Measurements from ENCODE around the gene MROH7. TPM values are rescaled to one million over a fixed set of nuclear protein-coding genes. Genes with fewer than 3 reads are reported as not detected.

MROH7 gene
- total RNA-seq, result under 1 TPM; 0.14 to 0.19 TPM
- 0.09 TPM for polyA plus RNA-seq (2013, experiment 1 of 2)
- 0.18 TPM for polyA plus RNA-seq (2013, experiment 2 of 2)
- 0 to 0.42 (median 0) reads per million in 172 experiments for total RNA-seq

DNA sequence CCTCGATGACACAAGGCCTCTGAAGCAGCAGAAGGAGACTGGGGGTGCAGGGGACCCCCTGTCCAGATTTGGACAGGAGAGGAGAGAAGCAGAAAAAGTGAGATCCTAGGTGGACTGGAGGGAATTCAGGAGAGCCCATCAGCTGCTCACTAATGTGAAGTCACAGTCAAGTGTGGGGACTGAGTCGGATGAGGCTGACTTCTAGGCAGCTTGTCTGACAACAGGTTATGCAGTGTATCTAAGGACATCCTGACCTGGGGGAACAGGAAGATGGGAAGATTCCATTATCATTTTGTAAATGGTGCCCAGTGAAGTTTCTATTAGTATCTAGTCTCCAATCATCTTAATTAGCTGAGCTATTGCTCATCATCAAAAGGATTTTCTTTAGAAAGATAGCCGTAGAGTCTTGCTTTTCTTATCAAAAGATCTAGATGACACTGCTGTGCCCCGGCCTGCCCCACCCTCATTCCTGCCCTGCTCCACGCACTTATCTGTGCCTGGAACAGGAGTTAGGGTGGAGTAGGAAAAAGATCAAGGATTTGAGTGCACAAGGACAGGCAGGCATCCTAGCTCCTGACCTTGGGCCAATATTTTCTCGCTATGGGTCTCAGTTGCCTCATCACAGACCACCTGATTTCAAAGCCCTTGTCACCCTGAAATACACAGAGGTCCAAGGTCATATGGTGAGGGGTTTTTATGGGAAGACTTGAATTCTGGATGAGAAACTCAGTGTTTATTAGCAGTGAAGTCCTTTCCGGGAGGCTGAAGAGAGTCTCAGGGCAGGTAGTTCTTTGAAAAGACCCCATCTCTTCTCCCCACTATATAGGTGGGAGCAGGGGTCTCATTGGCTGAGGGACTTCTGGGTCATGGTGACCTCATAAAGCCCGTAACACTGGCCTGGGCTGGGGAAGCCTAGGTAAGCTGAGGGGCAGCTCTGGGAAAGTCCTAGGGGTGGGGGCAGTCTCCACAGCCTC lies at the start of gene MROH7:
Gene MROH7 (plus strand): TSS at position 924 of the 974 bp plus-strand sequence. CDS start 11,141 bp downstream, outside the sequence.
- Mint-ChIP-seq H3K36me3 (ENCODE audit: low read depth) (no peaks in the 10 kb centered on the region), H3K27me3 (peaks cover 11% of the 10 kb centered on the region), H3K4me3 (no peak within 1 kb of the TSS), H3K27ac (no peak within 1 kb of the TSS), H3K9me3 (peaks cover 4% of the 10 kb centered on the region), H3K4me1 (ENCODE audit: low read depth) (no peaks in the 10 kb centered on the region)
- ChIA-PET CTCF (no interaction called here), POLR2A (no interaction called here)
- Histone ChIP-seq H3K27ac (ENCODE audit: low read depth in 1 of 2, low read length in 2 of 2) (no peak within 1 kb of the TSS), H3K27me3 (ENCODE audit: control insufficient read depth in 1 of 2, insufficient read depth in 2 of 2, low read length in 2 of 2) (peaks cover 0 to 2% of the 10 kb centered on the region in 2 experiments), H3K36me3 (ENCODE audit: insufficient read depth, low read length) (no peaks in the 10 kb centered on the region), H3K4me1 (ENCODE audit: insufficient read depth, low read length) (no peaks in the 10 kb centered on the region), H3K4me3 (ENCODE audit: low read length) (no peak within 1 kb of the TSS), H3K9me3 (ENCODE audit: control insufficient read depth in 1 of 2, insufficient read depth in 1 of 2, low read length in 2 of 2) (peaks cover 10 to 24% of the 10 kb centered on the region in 2 experiments)
- intact Hi-C loops (cut with DNase I, micrococcal nuclease), result no loop called here
- ATAC-seq (ENCODE audit: poor library complexity) (no peak), DNase-seq (no peak)
- TF ChIP-seq, protein P1, sequence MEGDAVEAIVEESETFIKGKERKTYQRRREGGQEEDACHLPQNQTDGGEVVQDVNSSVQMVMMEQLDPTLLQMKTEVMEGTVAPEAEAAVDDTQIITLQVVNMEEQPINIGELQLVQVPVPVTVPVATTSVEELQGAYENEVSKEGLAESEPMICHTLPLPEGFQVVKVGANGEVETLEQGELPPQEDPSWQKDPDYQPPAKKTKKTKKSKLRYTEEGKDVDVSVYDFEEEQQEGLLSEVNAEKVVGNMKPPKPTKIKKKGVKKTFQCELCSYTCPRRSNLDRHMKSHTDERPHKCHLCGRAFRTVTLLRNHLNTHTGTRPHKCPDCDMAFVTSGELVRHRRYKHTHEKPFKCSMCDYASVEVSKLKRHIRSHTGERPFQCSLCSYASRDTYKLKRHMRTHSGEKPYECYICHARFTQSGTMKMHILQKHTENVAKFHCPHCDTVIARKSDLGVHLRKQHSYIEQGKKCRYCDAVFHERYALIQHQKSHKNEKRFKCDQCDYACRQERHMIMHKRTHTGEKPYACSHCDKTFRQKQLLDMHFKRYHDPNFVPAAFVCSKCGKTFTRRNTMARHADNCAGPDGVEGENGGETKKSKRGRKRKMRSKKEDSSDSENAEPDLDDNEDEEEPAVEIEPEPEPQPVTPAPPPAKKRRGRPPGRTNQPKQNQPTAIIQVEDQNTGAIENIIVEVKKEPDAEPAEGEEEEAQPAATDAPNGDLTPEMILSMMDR (IDR thresholded peaks at IDR 0.05), result no peak

DNA sequence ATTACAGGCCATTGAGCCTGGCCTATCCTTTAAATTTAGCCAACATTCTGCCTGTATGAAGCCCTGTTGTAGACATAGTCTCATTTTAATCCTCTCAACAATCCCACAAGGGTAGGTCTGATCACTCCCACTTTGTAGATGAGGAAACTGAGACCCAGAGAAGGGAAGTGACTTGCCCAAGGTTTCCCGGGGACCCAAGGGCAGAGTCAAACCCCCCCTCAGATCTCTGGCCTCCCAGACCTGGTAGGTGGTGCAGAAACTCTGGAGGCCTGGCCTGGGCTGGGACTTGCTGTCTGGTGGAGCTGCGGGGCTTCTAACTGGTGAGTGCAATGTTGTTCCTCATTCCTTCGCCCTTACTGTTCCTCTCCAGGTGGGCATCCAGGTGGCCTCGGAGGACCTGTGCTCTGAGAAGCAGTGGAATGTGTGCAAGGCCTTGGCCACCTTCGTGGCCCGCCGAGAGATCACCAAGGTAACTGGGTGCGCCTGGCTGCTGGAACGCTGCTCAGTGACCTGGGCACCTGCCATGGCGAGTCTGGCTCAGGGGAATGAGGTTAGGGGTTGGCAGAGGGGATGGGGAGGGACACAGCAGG lies 47.9 kb upstream of the MROH7 start:
- Mint-ChIP-seq H3K27ac (no peak overlapping the region), H3K4me1 (ENCODE audit: low read depth) (no peaks in the 10 kb centered on the region), H3K4me3 (no peak overlapping the region), H3K36me3 (ENCODE audit: low read depth) (no peaks in the 10 kb centered on the region), H3K27me3 (no peaks in the 10 kb centered on the region), H3K9me3 (no peaks in the 10 kb centered on the region)
- DNase-seq (no peak), ATAC-seq (ENCODE audit: poor library complexity) (no peak)
- intact Hi-C loops (cut with DNase I, micrococcal nuclease), result no loop called here
- H3K4me1 ChIP-seq (ENCODE audit: insufficient read depth, low read length), result no peaks in the 10 kb centered on the region
- H3K27ac ChIP-seq (ENCODE audit: low read depth in 1 of 2, low read length in 2 of 2), result no peak overlapping the region
- H3K27me3 ChIP-seq (ENCODE audit: control insufficient read depth in 1 of 2, insufficient read depth in 2 of 2, low read length in 2 of 2), result no peaks in the 10 kb centered on the region
- no peaks in the 10 kb centered on the region for H3K36me3 ChIP-seq (ENCODE audit: insufficient read depth, low read length)
- H3K9me3 ChIP-seq (ENCODE audit: control insufficient read depth in 1 of 2, insufficient read depth in 1 of 2, low read length in 2 of 2), result no peaks in the 10 kb centered on the region
- TF ChIP-seq, protein P1 (IDR thresholded peaks at IDR 0.05), result no peak
- H3K4me3 ChIP-seq (ENCODE audit: low read length), result no peak overlapping the region
- POLR2A ChIA-PET, result no interaction called here
- CTCF ChIA-PET, result no interaction called here

DNA sequence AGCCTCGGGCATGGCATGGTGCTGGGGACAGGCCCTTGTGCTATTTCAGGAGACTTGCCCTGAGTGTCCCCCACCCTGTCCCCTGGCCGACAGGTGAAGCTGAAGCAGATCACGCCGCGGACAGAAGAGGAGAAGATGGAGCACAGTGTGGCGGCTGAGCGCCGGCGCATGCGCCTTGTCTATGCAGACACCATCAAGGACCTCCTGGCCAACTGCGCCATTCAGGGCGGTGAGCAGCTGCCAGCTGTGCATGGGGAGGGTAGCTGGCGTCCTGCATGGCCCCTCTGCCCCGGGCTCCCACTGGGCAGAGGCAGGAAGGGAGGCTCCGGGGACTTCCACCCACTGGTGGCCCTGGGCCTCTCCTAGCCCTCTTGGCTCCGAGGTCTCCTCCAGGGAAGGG lies 47.1 kb upstream of the MROH7 start:
- H3K9me3 Mint-ChIP-seq, result no peaks in the 10 kb centered on the region
- intact Hi-C loops (cut with DNase I, micrococcal nuclease), result no loop called here
- H3K27ac Mint-ChIP-seq, result no peak overlapping the region
- no peaks in the 10 kb centered on the region for H3K36me3 ChIP-seq (ENCODE audit: insufficient read depth, low read length)
- H3K9me3 ChIP-seq (ENCODE audit: control insufficient read depth in 1 of 2, insufficient read depth in 1 of 2, low read length in 2 of 2), result no peaks in the 10 kb centered on the region
- CTCF ChIA-PET, result no interaction called here
- TF ChIP-seq, protein P1 (IDR thresholded peaks at IDR 0.05), result no peak
- no peaks in the 10 kb centered on the region for H3K4me1 ChIP-seq (ENCODE audit: insufficient read depth, low read length)
- no peaks in the 10 kb centered on the region for H3K27me3 ChIP-seq (ENCODE audit: control insufficient read depth in 1 of 2, insufficient read depth in 2 of 2, low read length in 2 of 2)
- H3K4me1 Mint-ChIP-seq (ENCODE audit: low read depth), result no peaks in the 10 kb centered on the region
- POLR2A ChIA-PET, result no interaction called here
- no peak overlapping the region for H3K4me3 Mint-ChIP-seq
- ATAC-seq (ENCODE audit: poor library complexity), result no peak
- H3K27ac ChIP-seq (ENCODE audit: low read depth in 1 of 2, low read length in 2 of 2), result no peak overlapping the region
- H3K27me3 Mint-ChIP-seq, result no peaks in the 10 kb centered on the region
- no peak for DNase-seq
- no peak overlapping the region for H3K4me3 ChIP-seq (ENCODE audit: low read length)
- H3K36me3 Mint-ChIP-seq (ENCODE audit: low read depth), result no peaks in the 10 kb centered on the region
